ENCODE data around the gene BMAL1. TPM values are rescaled to one million over a fixed set of nuclear protein-coding genes. Genes with fewer than 3 reads are reported as not detected.

BMAL1 gene
- total and polyA plus RNA-seq, 2 donors (not counting 3 experiments of a cell fraction or from before 2014, with no cell fraction given), result 5.8 to 10.1 TPM

DNA sequence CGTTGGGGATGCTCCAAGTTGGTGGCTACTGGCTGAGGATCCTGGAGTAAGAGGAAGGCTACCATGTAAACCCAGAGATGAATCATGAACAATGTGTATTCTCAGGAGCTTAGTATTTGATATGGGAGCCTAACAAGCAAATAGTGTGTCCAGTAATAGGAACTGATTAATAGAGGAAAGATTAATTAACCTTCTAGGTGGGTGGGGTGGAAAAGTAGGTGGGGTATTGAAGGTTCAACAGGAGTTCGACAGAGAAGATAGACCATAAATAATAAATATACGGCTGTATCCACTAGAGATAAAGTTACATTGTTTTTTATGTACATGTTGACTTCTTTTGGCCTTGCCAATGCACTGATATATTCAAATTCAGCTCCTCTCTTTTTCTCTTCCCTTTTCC lies 43.1 kb downstream of the BMAL1 start:
- Histone ChIP-seq H4K20me1 (replicated peaks; ENCODE audit: control insufficient read depth, extremely low read depth, insufficient read depth, low read length) (no peaks in the 10 kb centered on the region), H3K79me2 (ENCODE audit: control insufficient read depth, insufficient read depth, low read length) (no peaks in the 10 kb centered on the region), H3K4me2 (ENCODE audit: insufficient read depth, low read length) (no peak overlapping the region), H3K9me1 (replicated peaks; ENCODE audit: control insufficient read depth, extremely low read depth, insufficient read depth, low read length) (no peaks in the 10 kb centered on the region), H3K27me3 (ENCODE audit: control insufficient read depth in 2 of 2, insufficient read depth in 2 of 2, low read length in 2 of 2) (no peaks in the 10 kb centered on the region), H3K4me1 (ENCODE audit: control insufficient read depth, extremely low read depth, insufficient read depth, low read length) (no peaks in the 10 kb centered on the region), H3K36me3 (ENCODE audit: control insufficient read depth in 2 of 2, extremely low read depth in 1 of 2, insufficient read depth in 2 of 2, low read length in 2 of 2) (no peaks in the 10 kb centered on the region), H3K4me3 (replicated peaks in 1 of 3; ENCODE audit: insufficient read depth in 1 of 3, low read depth in 1 of 3, low read length in 3 of 3) (no peak overlapping the region), H3K27ac (ENCODE audit: insufficient read depth, low read depth, low read length) (no peak overlapping the region), H3K9ac (replicated peaks; ENCODE audit: extremely low read depth, insufficient read depth, low read length) (no peak overlapping the region), H3K9me3 (replicated peaks; ENCODE audit: control insufficient read depth, insufficient read depth, low read length) (no peaks in the 10 kb centered on the region), H2AFZ (ENCODE audit: low read depth, low read length) (no peak overlapping the region)
- BruUV-seq (replicated peaks), result no TSS peak
- ChIA-PET POLR2A (no interaction called here), CTCF (interaction anchor here (0.8 to 2.5 kb wide), 2 partner anchors 14 to 111 kb away, joined by 5 to 6 read pairs; no protein-coding TSS in a partner anchor)
- FAIRE-seq (no peak), DNase-seq (ENCODE audit: low read depth, low spot score) (no peak)
- dilution Hi-C loops (cut with MboI; ENCODE audit: extremely low pct_ligation_motif_present, low sequenced_read_pairs) (no loop called here), intact Hi-C loops (cut with micrococcal nuclease) (no loop called here)
- no peak for TF ChIP-seq MYC (IDR thresholded peaks at IDR 0.05; ENCODE audit: low read depth, low read length)
- no peak for TF ChIP-seq EZH2 (IDR thresholded peaks at IDR 0.05; ENCODE audit: borderline replicate concordance, low read depth, low read length, severe bottlenecking)
- no peak for TF ChIP-seq POLR2AphosphoS5 (IDR thresholded peaks at IDR 0.05; ENCODE audit: insufficient read depth, low read depth, low read length)
- TF ChIP-seq, protein P1, sequence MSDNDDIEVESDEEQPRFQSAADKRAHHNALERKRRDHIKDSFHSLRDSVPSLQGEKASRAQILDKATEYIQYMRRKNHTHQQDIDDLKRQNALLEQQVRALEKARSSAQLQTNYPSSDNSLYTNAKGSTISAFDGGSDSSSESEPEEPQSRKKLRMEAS (IDR thresholded peaks at IDR 0.05; ENCODE audit: insufficient read depth, insufficient read length), result no peak
- no peak for TF ChIP-seq FOS (IDR thresholded peaks at IDR 0.05; ENCODE audit: borderline replicate concordance, insufficient read depth, low read length)
- TF ChIP-seq, protein P2, sequence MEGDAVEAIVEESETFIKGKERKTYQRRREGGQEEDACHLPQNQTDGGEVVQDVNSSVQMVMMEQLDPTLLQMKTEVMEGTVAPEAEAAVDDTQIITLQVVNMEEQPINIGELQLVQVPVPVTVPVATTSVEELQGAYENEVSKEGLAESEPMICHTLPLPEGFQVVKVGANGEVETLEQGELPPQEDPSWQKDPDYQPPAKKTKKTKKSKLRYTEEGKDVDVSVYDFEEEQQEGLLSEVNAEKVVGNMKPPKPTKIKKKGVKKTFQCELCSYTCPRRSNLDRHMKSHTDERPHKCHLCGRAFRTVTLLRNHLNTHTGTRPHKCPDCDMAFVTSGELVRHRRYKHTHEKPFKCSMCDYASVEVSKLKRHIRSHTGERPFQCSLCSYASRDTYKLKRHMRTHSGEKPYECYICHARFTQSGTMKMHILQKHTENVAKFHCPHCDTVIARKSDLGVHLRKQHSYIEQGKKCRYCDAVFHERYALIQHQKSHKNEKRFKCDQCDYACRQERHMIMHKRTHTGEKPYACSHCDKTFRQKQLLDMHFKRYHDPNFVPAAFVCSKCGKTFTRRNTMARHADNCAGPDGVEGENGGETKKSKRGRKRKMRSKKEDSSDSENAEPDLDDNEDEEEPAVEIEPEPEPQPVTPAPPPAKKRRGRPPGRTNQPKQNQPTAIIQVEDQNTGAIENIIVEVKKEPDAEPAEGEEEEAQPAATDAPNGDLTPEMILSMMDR (IDR thresholded peaks at IDR 0.05; ENCODE audit: extremely low read depth in 1 of 2, insufficient read depth in 1 of 2, low read depth in 1 of 2, low read length in 2 of 2), result no peak
- TF ChIP-seq JUN (IDR thresholded peaks at IDR 0.05; ENCODE audit: borderline replicate concordance, insufficient read depth, insufficient read length, low read depth), result no peak
- no peak for TF ChIP-seq GATA2 (IDR thresholded peaks at IDR 0.05; ENCODE audit: insufficient read depth, insufficient read length, low read depth, low read length)
- TF ChIP-seq POLR2A (IDR thresholded peaks at IDR 0.05; ENCODE audit: low read depth, low read length), result no peak
